ENCODE results near the gene ZBTB4.

DNA sequence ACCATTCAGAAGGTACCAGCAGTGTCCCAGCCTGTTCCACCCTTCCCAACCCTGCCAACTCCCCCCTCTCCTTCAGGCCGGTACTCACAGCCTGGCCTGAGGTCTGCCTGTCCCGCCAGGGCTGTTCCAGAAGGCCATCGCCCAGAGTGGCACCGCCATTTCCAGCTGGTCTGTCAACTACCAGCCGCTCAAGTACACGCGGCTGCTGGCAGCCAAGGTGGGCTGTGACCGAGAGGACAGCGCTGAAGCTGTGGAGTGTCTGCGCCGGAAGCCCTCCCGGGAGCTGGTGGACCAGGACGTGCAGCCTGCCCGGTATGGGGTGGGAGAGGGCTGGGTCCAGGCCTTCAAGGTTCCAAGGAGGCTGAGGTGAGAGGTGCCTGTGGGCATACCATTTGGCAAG lies 64.6 kb downstream of the ZBTB4 start:
- TF ChIP-seq POLR2A (IDR thresholded peaks at IDR 0.05; ENCODE audit: low read depth, low read length) (no peak), POLR2AphosphoS5 (IDR thresholded peaks at IDR 0.05; ENCODE audit: low read depth, low read length) (no peak), TAF1 (IDR thresholded peaks at IDR 0.05; ENCODE audit: borderline replicate concordance, low read depth, low read length) (no peak)
